Measurements from ENCODE around the gene PDE4A.

GRCh38 chr19:10424011-10424637 is 3.8 kb downstream of the PDE4A start:
- TF ChIP-seq EZH2 (IDR thresholded peaks at IDR 0.05) (no peak), POLR2AphosphoS5 (IDR thresholded peaks at IDR 0.05; ENCODE audit: borderline replicate concordance, low read depth, low read length) (no peak)

All from SK-N-MC (cell line).